Astrocyte (in vitro differentiated cells and primary cell): ENCODE results near the gene CKAP4. TPM values are rescaled to one million over a fixed set of nuclear protein-coding genes. Genes with fewer than 3 reads are reported as not detected.

Source experiments
- DNase-seq: peaks from one replicate; pipeline ENCODE4 v3.0.0-alpha.2; 2010; ENCODE audit warnings: low read depth
- FAIRE-seq: peaks from 2 replicates; lab custom pipeline; 2011; peaks lifted over from hg19 to GRCh38; lab: Jason Lieb, UNC
- H2AFZ ChIP-seq: 2 replicates; pipeline ENCODE4 v1.6.0; 2012; ENCODE audit warnings: low read depth, low read length, inconsistent platforms
- H3K27ac ChIP-seq: 2 replicates; pipeline ENCODE4 v1.5.1; 2011; ENCODE audit warnings: low read depth, low read length, inconsistent platforms
- H3K27me3 ChIP-seq: 2 replicates; pipeline ENCODE4 v1.6.0; 2011; ENCODE audit warnings: low read length, inconsistent platforms; ENCODE audit not compliant: insufficient read depth
- H3K36me3 ChIP-seq: 2 replicates; pipeline ENCODE4 v1.5.1; 2011; ENCODE audit warnings: low read length, inconsistent platforms; ENCODE audit not compliant: insufficient read depth
- H3K4me1 ChIP-seq: 2 replicates; pipeline ENCODE4 v1.5.1; 2011; ENCODE audit warnings: low read length, inconsistent platforms; ENCODE audit not compliant: insufficient read depth
- H3K4me2 ChIP-seq: 2 replicates; pipeline ENCODE4 v1.6.0; 2012; ENCODE audit warnings: low read length, inconsistent platforms
- H3K4me3 ChIP-seq: 2 replicates; pipeline ENCODE4 v1.5.1; 2011; ENCODE audit warnings: low read depth, mild to moderate bottlenecking, low read length, inconsistent platforms; ENCODE audit not compliant: insufficient read depth
- H3K79me2 ChIP-seq: 2 replicates; pipeline ENCODE4 v1.6.0; 2012; ENCODE audit warnings: mild to moderate bottlenecking, low read length, inconsistent platforms; ENCODE audit not compliant: insufficient read depth
- H3K9ac ChIP-seq: 2 replicates; pipeline ENCODE4 v1.6.0; 2012; ENCODE audit warnings: mild to moderate bottlenecking, low read length, inconsistent platforms
- H3K9me3 ChIP-seq: 2 replicates; pipeline ENCODE4 v1.5.1; 2012; ENCODE audit warnings: low read depth, mild to moderate bottlenecking, low read length, inconsistent platforms; ENCODE audit not compliant: insufficient read depth
- H4K20me1 ChIP-seq: 2 replicates; pipeline ENCODE4 v1.6.0; 2012; ENCODE audit warnings: low read length, inconsistent platforms; ENCODE audit not compliant: insufficient read depth
- H3K27ac Mint-ChIP-seq: one replicate; pipeline ENCODE4 v1.8.0; 2021; ENCODE audit warnings: mild to moderate bottlenecking, mixed read lengths; ENCODE audit not compliant: unreplicated experiment
- H3K27me3 Mint-ChIP-seq: one replicate; pipeline ENCODE4 v1.8.0; 2021; ENCODE audit warnings: low read depth, mixed read lengths; ENCODE audit not compliant: unreplicated experiment
- H3K36me3 Mint-ChIP-seq: one replicate; pipeline ENCODE4 v1.8.0; 2021; ENCODE audit warnings: low read depth, mixed read lengths; ENCODE audit not compliant: unreplicated experiment
- H3K4me1 Mint-ChIP-seq: one replicate; pipeline ENCODE4 v1.8.0; 2021; ENCODE audit warnings: low read depth, mixed read lengths; ENCODE audit not compliant: unreplicated experiment
- H3K4me3 Mint-ChIP-seq: one replicate; pipeline ENCODE4 v1.8.0; 2021; ENCODE audit warnings: mild to moderate bottlenecking, moderate library complexity, mixed read lengths; ENCODE audit not compliant: unreplicated experiment
- H3K9me3 Mint-ChIP-seq: one replicate; pipeline ENCODE4 v1.8.0; 2021; ENCODE audit warnings: mild to moderate bottlenecking, mixed read lengths; ENCODE audit not compliant: unreplicated experiment
- EZH2 ChIP-seq: IDR thresholded peaks from 2 replicates; pipeline ENCODE4 v1.6.1; 2012; ENCODE audit warnings: mild to moderate bottlenecking, low read length, inconsistent platforms; ENCODE audit not compliant: insufficient read depth
- total RNA-seq: library from RNA; stranded (reverse); gene quantifications from 2 replicates; pipeline ENCODE4 v1.2.1, GENCODE V29; 2021
- TF ChIP-seq, protein P1 (sequence below): IDR thresholded peaks from 2 replicates; pipeline ENCODE4 v1.5.1; 2011; ENCODE audit warnings: low read depth, mild to moderate bottlenecking, inconsistent platforms, low read length, moderate library complexity; ENCODE audit not compliant: insufficient read depth

CKAP4 gene
- total RNA-seq, 1 donor from 2014 or later: 324 TPM

DNA sequence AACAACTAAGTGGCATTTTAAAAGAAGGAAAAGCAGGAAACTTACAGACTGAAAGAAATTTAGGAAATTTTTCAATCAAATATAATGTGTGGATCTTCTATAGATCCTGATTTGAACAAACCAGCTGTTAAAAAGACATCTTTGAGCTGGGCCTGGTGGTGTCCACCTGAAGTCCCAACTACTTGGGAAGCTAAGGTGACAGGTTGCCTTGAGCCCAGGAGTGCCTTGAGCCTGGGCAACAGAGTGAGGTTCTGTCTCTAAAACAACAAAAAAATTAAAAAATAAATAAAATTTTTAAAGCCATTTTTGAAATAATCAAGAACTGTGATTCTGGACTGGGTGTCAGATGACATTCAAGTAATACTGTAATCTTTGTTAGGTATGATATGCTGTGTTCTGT, 7.0 kb downstream of the CKAP4 start:
- H3K79me2 ChIP-seq: peaks cover 75% of the 10 kb centered on the region
- TF ChIP-seq, protein P1, sequence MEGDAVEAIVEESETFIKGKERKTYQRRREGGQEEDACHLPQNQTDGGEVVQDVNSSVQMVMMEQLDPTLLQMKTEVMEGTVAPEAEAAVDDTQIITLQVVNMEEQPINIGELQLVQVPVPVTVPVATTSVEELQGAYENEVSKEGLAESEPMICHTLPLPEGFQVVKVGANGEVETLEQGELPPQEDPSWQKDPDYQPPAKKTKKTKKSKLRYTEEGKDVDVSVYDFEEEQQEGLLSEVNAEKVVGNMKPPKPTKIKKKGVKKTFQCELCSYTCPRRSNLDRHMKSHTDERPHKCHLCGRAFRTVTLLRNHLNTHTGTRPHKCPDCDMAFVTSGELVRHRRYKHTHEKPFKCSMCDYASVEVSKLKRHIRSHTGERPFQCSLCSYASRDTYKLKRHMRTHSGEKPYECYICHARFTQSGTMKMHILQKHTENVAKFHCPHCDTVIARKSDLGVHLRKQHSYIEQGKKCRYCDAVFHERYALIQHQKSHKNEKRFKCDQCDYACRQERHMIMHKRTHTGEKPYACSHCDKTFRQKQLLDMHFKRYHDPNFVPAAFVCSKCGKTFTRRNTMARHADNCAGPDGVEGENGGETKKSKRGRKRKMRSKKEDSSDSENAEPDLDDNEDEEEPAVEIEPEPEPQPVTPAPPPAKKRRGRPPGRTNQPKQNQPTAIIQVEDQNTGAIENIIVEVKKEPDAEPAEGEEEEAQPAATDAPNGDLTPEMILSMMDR: no peak
- TF ChIP-seq EZH2: no peak
- no peak overlapping the region for H3K9ac ChIP-seq
- no peak overlapping the region for H3K4me3 ChIP-seq
- no peak overlapping the region for H3K4me2 ChIP-seq
- DNase-seq: no peak
- H2AFZ ChIP-seq: no peak overlapping the region
- H3K27me3 ChIP-seq: no peaks in the 10 kb centered on the region
- no peak overlapping the region for H3K27ac ChIP-seq
- no peak for FAIRE-seq
- no peaks in the 10 kb centered on the region for H3K27me3 Mint-ChIP-seq
- H3K9me3 Mint-ChIP-seq: no peaks in the 10 kb centered on the region
- peaks cover 88% of the 10 kb centered on the region for H4K20me1 ChIP-seq
- H3K27ac Mint-ChIP-seq: no peak overlapping the region
- peaks cover 24% of the 10 kb centered on the region for H3K36me3 Mint-ChIP-seq
- peaks cover 18% of the 10 kb centered on the region for H3K4me1 ChIP-seq
- peaks cover 13% of the 10 kb centered on the region for H3K4me1 Mint-ChIP-seq
- peaks cover 51% of the 10 kb centered on the region for H3K36me3 ChIP-seq
- no peaks in the 10 kb centered on the region for H3K9me3 ChIP-seq
- H3K4me3 Mint-ChIP-seq: no peak overlapping the region

DNA sequence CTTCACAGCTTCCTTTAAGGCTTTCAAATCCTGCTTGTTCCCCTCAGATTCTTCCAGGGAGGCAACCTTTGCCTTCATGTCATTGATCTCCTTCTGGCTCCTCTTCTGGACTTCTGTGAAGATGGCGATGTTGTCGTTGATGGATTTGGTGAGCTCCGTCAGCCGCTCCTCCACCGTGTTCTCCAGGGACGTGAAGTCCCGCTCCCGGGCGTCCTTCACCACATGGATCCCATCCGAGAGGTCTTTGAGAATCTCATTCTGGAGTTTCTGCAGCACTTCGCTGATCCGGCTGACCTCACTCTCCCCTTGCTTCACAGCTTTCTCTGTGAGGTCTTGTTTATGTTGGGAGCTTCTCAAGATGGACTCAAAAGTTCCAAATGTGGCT, 7.9 kb downstream of the CKAP4 start:
- H3K4me1 ChIP-seq: peaks cover 15% of the 10 kb centered on the region
- H3K4me2 ChIP-seq: no peak overlapping the region
- Mint-ChIP-seq H3K27ac (no peak overlapping the region), H3K4me3 (no peak overlapping the region), H3K27me3 (no peaks in the 10 kb centered on the region), H3K36me3 (peaks cover 24% of the 10 kb centered on the region), H3K4me1 (peaks cover 9% of the 10 kb centered on the region), H3K9me3 (no peaks in the 10 kb centered on the region)
- H3K9me3 ChIP-seq: no peaks in the 10 kb centered on the region
- no peaks in the 10 kb centered on the region for H3K27me3 ChIP-seq
- no peak for DNase-seq
- no peak overlapping the region for H3K9ac ChIP-seq
- H3K36me3 ChIP-seq: peaks cover 50% of the 10 kb centered on the region
- H3K4me3 ChIP-seq: no peak overlapping the region
- peaks cover 67% of the 10 kb centered on the region for H3K79me2 ChIP-seq
- H4K20me1 ChIP-seq: peaks cover 89% of the 10 kb centered on the region
- TF ChIP-seq, protein P1: no peak
- no peak for TF ChIP-seq EZH2
- H2AFZ ChIP-seq: no peak overlapping the region
- no peak for FAIRE-seq
- H3K27ac ChIP-seq: no peak overlapping the region

DNA sequence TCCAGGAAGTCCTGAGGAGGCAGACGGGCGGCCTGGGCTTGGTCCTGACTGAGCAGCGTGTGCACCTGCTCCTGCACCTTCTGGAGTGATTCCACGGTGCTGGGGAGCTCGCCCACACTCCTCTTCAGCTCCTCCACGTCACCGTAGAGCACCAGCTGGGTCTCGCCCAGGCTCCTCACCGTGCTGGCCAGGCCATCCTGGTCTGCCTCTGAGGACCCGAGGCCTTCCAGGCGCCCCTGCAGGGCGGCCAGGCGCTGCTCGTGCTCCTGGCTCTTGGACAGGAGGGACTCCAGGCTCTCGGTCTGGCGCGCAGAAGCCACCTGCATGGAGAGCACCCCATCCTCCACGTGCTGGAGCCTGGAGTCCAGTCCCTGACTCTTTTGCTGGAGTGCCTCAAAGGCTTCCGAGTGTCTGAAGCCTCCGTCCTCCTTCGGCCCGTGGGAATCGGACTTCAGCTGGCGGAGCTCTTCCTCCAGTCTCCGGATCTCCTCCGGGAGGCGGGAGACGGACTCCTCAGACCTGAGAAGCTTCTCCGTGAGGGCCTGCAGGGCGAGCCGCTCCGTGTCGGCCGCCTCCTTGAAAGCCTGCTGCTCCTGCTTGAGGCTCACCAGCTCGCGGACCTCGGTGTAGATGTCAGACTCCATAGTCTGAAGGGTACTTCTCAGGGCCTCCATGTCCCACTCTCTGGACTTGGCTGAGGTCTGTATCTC, 8.4 kb downstream of the CKAP4 start:
- FAIRE-seq (no peak), DNase-seq (no peak)
- peaks cover 28% of the 10 kb centered on the region for H3K36me3 Mint-ChIP-seq
- TF ChIP-seq, protein P1: no peak
- H3K36me3 ChIP-seq: peaks cover 45% of the 10 kb centered on the region
- no peaks in the 10 kb centered on the region for H3K9me3 ChIP-seq
- peaks cover 13% of the 10 kb centered on the region for H3K4me1 ChIP-seq
- no peak overlapping the region for H2AFZ ChIP-seq
- no peak overlapping the region for H3K27ac Mint-ChIP-seq
- no peaks in the 10 kb centered on the region for H3K27me3 Mint-ChIP-seq
- no peak overlapping the region for H3K4me3 ChIP-seq
- H3K4me2 ChIP-seq: no peak overlapping the region
- H3K4me3 Mint-ChIP-seq: no peak overlapping the region
- no peak overlapping the region for H3K9ac ChIP-seq
- H4K20me1 ChIP-seq: peaks cover 86% of the 10 kb centered on the region
- no peaks in the 10 kb centered on the region for H3K27me3 ChIP-seq
- peaks cover 8% of the 10 kb centered on the region for H3K4me1 Mint-ChIP-seq
- no peaks in the 10 kb centered on the region for H3K9me3 Mint-ChIP-seq
- H3K27ac ChIP-seq: no peak overlapping the region
- peaks cover 61% of the 10 kb centered on the region for H3K79me2 ChIP-seq
